Measurements from ENCODE around the gene ATP6V1D.
"Not testable (repeated sequence)": the region's sequence is repeated elsewhere in the genome, so short reads cannot be mapped to it uniquely, and the experiment has no call there.

Gene ATP6V1D

DNA sequence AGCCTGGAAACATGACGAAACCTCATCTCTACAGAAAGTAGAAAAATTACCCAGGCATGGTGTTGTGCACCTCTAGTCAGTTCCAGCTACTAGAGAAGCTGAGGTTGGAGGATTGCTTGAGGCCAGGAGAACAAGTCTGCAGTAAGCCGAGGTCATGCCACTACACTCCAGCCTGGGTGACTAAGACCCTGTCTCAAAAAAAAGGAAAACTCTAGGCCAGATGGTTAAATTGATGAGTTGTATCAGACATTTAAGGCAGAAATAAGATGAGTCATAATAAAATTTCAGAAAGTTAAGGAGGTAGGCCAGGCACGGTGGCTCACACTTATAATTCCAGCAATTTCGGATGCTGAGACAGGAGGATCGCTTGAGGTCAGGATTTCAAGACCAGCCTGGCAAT, 11.2 kb upstream of the ATP6V1D start:
- no peak for DNase-seq (ENCODE audit: low read depth, low spot score)

DNA sequence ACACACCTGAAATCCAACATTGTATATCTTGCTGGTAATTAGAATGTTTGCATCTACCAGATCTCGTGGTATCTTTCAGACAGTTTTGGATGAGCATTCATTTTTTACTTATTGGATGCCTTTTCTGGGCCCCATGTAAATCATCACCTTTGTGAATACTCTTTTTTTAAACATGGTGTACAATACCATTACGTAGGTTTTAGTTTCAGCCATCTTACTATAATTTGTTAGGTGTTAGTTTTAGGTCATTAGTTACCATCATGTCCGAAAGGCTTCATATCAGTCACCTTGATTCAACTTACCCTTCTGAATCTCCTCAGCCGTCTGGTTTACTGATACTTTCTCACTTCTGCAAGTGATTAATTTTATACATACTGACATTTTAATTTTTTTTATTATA, 5.9 kb upstream of the ATP6V1D start:
- DNase-seq (ENCODE audit: low read depth, low spot score) = no peak

DNA sequence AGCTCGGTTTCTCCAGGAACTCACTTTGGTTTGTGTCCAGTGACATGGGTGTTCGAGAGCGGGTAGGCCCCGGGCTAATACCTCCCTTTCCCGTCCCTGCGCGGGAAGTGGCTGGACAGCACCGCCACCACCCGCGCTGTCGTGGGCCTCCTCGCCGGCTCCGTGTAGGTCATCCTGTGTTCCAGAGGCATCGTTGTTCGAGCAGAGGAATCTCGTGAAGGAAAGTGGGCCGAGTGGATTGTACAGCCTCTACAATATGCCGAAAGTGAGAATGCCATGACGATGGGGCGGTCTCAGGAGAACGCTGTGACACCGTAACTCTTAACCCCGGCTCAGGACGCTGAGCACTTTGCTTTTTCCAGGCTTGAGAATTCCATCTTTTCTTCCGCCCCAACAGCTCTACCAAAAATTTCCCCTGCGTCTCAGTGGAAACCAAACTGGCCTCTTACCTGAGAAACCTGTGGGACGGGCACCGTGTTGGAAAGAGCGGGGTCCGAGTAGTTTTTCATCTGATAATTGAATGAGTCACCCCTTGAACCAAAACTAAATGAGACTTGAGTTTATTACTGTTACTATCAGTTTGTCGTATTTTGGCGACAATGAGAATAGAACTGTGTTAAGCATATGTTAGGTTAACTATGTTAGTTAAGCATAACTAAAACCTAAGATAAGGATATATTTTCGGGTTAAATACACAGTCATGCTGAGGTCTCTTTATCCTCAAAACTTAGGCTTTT, 1.0 kb upstream of the ATP6V1D start:
- DNase-seq (ENCODE audit: low read depth, low spot score) = no peak

DNA sequence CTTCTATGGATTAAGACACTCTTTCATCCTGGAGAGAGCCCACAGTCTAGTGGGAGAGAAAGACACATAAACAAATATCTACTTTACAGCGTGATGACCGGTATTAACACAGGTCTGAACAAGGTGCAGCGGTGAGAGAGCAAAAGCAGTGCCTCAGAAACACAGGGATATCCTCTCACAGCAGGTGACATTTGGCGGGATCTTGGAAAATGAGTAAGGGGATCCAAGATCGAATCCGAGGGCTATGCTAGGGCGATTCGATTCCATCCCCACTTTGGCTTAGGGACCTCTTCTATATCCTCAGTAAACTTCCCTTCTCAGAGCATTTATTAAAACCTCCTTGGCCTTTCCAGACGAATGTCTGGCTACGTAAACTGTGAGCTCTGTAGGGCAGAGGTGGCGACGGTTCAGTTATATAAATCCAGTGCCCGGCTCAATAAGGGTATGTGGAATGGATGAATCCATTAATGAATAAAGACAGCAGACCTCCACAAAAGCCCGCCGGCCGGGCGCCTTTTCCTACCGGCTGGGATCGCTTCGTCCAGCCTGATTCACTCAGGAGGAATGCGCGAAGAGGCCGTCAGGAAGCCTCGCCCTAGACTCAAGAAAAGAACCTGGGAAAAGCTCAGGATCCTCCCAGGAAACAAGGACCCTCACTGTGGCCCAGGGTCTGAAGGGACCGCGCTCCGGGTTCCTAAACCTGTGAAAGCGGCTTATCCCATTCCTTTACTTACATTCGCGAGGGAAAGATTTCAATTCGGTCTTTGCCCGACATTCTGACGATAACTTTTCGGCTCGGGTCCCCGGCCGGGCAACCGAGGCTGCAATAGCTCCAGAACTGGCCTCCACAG, 455 bp downstream of the ATP6V1D start:
- DNase-seq (ENCODE audit: low read depth, low spot score) = no peak

GRCh38 chr14:67357969-67358354, 1.6 kb downstream of the ATP6V1D start:
- DNase-seq (ENCODE audit: low read depth, low spot score) = no peak

- no peak for DNase-seq (ENCODE audit: low read depth, low spot score)
Measured at GRCh38 chr14:67357186-67357968, 2.2 kb downstream of the ATP6V1D start.

DNA sequence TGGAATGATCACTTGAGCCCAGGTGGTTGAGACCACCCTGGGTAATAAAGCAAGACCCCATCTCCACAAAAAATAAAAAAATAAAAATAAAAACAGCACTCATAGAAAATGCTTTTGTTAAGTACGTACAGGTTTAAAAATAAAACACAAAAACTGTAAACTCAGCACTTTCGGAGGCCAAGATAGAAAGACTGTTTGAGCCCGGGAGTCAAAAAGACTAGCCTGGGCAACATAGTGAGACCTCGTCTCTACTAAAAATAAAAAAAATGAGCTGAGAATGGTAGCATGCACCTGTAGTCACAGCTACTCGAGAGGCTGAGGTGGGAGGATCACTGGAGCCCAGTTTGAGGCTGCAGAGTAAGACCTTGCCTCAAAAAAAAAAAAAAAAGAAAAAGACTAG, 7.5 kb downstream of the ATP6V1D start:
- no peak for DNase-seq (ENCODE audit: low read depth, low spot score)

DNA sequence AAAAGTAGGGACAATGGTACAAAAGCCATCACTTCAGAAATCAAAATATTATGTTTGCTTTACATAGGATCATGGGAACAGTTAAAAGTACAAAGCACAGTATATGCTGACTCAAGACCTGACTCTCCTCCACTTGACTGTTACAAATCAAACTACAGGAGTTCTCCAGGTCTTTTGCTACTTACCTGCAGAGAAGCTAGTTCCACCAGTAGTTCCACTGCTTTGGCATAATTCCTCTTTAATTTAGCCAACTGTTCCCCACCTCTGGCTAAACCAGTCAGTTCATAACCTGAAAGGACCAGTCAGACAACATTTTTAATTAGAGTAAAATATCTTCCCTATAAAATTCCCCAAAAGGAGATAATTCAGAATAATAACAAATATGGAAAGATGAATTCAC, 14.0 kb downstream of the ATP6V1D start:
- no peak for DNase-seq (ENCODE audit: low read depth, low spot score)

DNA sequence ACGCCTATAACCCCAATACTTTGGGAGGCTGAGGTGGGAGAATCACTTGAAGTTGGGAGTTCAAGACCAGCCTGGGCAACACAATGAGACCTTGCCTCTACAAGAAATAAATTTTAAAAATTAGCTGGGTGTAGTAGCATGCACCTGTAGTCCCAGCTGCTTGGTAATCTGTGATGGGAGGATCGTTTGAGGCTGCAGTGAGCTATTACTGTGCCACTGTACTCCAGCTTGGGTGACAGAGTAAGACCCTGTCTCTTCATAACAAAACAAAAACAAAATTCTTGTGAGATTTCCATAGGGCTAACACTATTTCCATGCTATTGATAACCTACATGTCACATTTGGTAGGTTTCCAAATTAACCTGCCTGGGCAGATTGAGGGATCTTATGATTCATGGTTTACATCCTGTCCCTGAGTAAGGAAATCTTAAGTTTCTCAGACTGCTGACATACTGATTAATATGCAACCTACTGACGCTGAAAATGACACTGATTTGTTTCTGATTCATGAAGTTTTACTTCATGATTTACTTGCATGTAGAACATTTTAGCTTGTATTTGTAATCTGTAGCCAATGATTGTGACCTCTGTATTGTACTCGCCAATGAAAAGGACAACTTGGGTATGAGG, 15.9 kb downstream of the ATP6V1D start:
- DNase-seq (ENCODE audit: low read depth, low spot score) = no peak

GRCh38 chr14:67341231-67341630, 18.4 kb downstream of the ATP6V1D start:
- DNase-seq (ENCODE audit: low read depth, low spot score) = not testable (repeated sequence)

DNA sequence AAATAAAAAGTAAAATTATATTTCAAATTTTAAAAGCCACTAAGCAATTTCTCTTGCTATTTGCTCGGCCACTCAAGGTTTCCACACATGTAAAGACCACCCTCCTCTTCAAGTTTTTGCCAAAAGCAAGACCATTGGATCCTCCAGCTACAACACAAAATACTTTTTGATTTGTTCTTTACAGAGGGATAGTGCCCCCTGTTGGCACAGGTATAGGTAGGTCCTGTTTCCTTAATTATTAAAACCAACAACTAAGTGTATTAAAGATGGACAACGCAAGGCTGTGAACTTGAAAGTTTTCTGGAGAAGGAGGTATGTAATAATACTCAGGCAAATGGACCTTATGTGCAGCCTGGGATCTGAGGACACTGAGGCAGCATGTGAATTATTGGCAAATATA, 23.8 kb downstream of the ATP6V1D start:
- DNase-seq (ENCODE audit: low read depth, low spot score) = no peak

DNA sequence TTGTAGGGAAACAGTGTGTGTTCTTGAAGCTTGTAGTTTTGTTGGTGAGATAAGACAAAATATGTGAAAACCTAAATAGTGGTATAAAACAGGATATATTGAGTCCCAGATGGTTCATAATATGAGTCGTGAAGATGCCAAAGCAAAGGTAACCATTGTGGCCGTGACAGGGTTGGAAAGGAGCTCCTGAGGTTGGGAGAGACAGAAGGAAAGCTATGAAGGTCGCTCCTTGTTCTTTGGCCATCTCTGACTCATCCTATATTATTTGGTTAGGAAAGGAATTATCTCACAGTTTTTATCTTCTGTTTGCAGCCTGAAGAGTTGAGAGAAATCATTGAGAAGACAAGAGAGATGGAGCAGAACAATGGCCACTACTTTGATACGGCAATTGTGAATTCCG, 27.1 kb downstream of the ATP6V1D start:
- no peak for DNase-seq (ENCODE audit: low read depth, low spot score)

GRCh38 chr14:67331368-67332125, 28.1 kb downstream of the ATP6V1D start:
- no peak for DNase-seq (ENCODE audit: low read depth, low spot score)

DNA sequence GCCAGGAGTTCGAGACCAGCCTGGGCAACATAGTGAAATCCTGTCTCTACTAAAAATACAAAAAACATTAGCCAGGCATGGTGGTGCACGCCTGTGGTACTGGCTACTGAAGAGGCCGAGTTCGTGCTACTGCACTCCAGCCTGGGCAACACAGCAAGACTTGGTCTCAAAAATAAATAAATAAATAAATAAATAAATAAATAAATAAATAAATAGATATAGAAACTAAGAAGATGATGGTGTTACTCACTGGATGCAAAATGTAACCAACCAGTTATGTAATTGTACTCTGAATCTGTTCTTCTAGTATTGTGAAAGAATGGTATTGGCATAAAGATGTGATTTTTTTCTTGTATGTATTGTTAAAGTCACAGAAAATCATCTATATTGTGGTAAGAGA, 29.9 kb downstream of the ATP6V1D start:
- DNase-seq (ENCODE audit: low read depth, low spot score) = not testable (repeated sequence)

- DNase-seq (ENCODE audit: low read depth, low spot score) = no peak
Measured at GRCh38 chr14:67319142-67319541, 40.5 kb downstream of the ATP6V1D start.

DNA sequence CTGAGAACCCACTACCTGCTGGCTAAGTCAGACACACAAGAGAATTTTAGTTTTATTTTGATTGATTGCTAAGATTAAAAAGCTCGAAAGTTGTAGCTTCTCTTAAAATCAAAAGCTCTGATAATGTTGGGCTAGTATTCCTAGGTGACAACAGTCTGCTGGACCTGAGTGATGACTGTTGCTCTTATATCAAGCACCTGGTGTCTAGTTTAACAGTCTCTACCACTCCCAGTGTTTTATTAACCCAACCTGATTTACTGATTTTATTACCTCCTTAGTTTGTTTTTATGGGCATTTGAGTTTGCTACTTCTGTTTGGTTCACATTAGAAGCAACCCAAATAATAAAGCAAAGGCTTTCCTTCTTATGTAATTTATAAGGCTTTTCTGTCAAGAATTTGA, 41.8 kb downstream of the ATP6V1D start:
- DNase-seq (ENCODE audit: low read depth, low spot score) = no peak

DNA sequence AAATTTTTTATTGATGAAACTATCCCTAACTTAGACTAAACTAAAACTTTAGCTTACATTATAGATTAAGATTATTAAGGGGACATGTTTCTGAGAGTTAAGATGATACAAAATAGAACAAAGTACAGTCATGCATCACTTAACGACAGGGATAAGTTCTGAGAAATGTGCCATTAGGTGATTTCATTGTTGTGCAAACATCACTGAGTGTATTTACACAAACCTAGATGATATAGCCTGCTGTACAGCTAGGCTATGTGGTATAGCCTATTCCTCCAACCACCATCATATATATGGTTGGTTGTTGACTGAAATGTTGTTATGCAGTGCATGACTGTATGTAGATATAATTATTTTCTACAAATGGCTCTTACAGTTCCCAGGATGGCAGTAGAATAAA, 46.5 kb downstream of the ATP6V1D start:
- no peak for DNase-seq (ENCODE audit: low read depth, low spot score)

DNA sequence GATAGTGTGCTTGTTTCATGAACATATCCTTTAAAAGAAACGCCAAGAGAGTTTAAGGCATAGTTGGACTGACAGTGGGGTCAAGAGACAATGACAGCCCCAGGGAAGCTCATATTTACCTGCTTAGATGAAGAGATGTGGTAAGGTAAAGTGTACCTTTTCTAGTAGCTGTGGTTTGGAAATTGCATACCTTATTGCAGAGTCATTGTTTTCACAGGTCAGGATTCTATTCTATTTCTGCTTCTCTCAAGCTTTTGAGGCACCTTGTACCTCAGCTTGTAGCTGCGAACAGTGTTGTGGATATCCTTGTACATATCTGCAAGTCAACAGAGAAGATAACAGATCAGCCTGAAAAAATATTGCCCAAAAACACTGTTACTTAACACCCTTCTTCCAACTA, 47.7 kb downstream of the ATP6V1D start:
- DNase-seq (ENCODE audit: low read depth, low spot score) = no peak
